ENCODE measurements around the gene LYRM2.

DNA sequence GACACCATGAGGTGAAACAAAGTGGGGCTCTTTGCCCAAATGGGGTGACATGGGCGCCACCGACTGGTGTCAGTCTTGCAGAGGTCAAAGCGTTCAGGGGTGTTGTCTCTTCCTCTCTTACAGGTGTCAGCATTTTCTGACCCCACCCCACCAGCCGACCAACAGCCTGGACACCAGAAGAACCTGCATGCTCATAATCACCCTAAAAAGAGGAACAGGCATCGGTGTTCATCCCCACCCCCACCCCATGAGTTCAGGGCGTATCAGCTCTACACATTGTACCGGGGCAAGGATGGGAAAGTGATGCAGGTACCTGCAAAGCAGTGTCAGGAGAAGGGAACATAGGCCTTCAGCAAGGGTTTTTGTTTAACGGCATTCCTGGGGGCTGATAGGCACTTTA lies 14.8 kb downstream of the LYRM2 start:
- TF ChIP-seq POLR2A (IDR thresholded peaks at IDR 0.05; ENCODE audit: low read length), result no peak
- TF ChIP-seq GATA1 (IDR thresholded peaks at IDR 0.05; ENCODE audit: low read depth, low read length), result no peak

Data from erythroblast (primary cell).